ENCODE measurements around the gene ITPK1.

DNA sequence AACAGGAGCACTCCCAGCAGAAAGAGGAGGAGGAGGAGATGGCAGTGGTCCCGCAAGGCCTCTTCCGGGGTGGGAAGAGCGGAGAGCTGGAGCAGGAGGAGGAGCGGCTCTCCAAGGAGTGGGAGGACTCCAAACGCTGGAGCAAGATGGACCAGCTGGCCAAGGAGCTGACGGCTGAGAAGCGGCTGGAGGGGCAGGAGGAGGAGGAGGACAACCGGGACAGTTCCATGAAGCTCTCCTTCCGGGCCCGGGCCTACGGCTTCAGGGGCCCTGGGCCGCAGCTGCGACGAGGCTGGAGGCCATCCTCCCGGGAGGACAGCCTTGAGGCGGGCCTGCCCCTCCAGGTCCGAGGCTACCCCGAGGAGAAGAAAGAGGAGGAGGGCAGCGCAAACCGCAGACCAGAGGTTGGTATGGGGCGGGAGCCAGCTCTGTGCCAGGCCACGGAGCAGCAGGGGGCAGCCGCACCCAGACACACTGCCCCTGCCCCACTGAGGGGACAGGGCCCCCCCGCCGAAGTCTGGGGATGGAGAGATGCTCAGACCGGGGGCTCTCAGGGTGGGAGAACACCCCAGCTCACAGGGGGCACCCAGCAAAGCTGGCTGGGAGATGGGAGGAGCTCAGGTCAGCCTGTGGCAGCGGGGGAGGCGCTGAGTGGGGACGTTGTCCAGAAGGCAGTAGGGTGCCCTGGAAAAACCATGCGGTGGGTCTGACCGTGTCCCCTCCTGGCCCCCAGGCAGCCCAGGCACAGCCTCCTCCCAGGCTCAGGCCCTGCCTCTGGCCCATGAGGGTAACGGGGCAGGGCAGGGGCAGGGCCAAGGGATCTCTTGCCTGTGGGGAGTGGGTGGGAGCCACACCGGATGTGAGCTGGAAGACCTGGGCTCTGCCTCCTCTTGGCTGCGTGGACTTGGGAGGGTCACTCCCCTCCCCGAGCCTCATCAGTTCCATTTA lies 183.0 kb downstream of the ITPK1 start:
- TF ChIP-seq, protein P1, sequence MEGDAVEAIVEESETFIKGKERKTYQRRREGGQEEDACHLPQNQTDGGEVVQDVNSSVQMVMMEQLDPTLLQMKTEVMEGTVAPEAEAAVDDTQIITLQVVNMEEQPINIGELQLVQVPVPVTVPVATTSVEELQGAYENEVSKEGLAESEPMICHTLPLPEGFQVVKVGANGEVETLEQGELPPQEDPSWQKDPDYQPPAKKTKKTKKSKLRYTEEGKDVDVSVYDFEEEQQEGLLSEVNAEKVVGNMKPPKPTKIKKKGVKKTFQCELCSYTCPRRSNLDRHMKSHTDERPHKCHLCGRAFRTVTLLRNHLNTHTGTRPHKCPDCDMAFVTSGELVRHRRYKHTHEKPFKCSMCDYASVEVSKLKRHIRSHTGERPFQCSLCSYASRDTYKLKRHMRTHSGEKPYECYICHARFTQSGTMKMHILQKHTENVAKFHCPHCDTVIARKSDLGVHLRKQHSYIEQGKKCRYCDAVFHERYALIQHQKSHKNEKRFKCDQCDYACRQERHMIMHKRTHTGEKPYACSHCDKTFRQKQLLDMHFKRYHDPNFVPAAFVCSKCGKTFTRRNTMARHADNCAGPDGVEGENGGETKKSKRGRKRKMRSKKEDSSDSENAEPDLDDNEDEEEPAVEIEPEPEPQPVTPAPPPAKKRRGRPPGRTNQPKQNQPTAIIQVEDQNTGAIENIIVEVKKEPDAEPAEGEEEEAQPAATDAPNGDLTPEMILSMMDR (IDR thresholded peaks at IDR 0.05) = no peak
- TF ChIP-seq POLR2AphosphoS5 (IDR thresholded peaks at IDR 0.05) (no peak), POLR2A (IDR thresholded peaks at IDR 0.05) (no peak)

Data from breast epithelium (tissue), 3 donors.